GM10847 (cell line): ENCODE results near the gene FHL2.

Source experiments
- POLR2A ChIP-seq: IDR thresholded peaks from 2 replicates; pipeline ENCODE4 v1.6.1; 2011; ENCODE audit not compliant: insufficient read length; ENCODE audit errors: extremely low read depth

Gene FHL2

DNA sequence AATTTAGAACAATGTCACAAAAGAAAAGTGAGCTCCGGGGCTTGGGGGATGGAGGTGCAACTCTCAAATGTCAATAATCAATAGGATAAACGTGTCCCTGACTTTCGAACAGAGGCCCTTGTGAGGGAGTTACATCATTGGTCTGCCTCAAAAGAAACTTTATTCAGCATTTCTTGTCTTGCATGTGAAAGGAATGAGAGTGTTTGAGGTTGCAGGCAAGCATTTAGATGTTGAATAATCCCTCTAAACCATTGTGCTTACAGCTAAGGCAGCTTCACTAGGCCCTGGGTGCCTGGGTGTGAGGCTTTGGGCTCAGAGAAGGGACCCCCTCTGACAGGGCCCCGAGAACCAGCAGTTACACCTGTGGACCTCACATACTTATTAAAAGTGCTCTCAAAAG lies 28.6 kb upstream of the FHL2 start:
- no peak for TF ChIP-seq POLR2A

DNA sequence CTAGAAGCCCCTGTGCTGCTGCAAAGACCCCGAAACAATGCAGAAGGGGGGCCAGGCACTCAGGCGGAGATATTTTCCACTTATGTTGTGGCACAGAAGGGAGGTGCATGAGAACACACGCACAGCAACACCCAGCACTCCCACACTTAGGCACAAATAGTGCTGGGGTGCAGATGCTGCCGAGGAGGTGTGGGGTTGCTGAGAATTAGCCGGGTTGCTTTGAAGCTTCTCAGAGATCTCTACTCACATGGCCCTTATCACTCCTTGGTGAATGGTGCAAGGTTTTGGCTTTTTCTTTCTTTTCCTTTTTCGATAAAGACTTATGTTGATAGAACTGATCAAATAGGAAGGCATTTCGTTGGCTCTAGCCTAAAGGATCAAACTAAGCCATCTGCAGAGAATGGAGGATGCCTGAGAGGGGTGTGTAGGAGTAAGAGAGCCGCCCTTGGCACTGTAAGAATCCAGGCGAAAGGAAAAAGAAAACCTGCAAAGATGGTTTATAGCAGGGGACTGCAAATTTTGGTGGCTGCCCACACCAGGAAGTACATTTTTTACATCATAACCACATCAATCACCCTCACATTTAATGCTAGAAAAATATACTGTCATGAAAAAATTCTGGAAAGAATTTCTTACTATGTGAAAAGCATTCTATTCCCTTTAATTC lies 27.9 kb upstream of the FHL2 start:
- no peak for TF ChIP-seq POLR2A

DNA sequence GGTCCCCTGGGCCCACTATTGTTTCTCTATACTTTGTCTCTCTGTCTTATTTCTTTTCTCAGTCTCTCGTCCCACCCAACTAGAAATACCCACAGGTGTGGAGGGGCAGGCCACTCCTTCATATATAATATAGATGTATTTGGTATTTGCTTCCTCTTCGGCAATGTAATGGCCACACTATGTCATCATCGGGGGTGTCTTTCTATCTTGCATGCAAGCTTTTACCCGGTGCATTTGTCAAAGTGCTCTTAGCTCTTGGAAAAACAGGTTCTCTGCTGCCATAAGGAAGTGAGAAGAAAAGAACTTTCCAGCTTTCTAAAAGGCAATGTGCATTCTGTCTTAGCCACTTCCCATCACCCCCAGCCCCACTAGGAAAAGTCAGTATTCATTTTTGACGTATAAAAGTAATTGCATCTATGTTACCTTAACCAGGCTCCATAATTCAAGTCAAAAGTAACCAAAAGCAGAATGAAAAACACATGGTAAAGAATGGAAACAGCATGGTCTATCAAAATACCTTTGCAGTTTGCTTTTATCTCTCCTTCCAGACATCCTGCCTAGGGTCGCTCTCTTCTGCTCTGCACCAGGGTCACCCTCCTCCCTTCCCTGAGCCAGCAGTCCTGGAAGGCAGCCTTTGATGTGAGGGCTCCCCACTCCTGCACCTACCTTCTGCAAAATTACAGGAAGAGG lies 27.2 kb upstream of the FHL2 start:
- no peak for TF ChIP-seq POLR2A

DNA sequence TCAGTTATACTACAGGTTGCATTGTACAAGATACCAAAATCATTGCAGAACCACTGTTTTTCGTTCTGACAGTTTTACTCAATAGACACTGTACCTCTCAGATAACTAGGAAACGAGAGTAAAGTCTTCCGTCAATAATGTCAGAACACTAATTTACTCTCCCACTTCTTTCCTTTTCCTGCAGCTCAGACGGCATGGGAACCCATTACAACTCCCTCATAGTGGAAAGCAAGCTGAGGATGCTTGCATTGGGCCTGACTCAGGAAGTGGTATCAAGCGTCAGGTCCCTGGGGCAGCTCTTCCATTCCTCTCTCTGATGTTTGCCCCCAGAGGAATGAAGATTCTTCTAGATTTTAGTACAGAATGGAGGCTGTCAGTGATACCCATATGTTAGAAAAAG lies 23.9 kb upstream of the FHL2 start:
- TF ChIP-seq POLR2A, result no peak

DNA sequence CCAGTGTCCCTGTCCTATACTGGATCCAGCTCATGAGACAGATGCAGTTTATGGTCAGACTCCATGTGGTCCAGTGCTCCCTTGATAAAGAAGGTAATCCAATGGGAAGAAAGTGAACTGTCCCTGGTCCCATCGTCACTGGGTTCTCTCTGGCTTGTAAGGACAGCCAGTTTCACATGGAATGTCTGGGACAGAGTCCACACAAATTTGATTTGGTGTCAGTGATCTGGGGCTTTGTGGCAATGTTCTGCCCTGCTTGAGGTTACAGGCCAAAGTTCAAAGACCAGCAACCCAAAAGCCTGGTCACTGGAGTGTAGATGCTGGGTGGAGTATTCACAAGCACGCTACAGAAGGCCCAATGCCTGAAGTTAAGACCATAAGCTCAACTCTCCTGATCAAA lies 22.2 kb upstream of the FHL2 start:
- no peak for TF ChIP-seq POLR2A

DNA sequence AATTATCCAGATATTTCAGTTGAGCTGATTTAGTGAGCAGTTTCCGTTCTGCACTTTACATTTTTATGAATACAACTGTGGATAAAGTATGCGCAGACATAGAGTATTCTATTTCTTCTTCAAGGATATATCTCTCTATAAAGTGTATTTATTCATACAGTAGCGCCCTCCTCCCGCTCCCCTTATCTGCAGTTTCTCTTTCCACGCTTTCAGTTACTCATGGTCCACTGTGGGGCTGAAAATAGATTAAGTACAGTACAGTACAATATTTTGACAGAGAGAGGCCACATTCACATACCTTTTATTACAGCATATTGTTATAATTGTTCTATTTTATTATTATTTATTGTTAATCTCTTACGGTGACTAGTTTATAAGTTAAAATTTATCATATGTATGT lies 19.7 kb upstream of the FHL2 start:
- no peak for TF ChIP-seq POLR2A

DNA sequence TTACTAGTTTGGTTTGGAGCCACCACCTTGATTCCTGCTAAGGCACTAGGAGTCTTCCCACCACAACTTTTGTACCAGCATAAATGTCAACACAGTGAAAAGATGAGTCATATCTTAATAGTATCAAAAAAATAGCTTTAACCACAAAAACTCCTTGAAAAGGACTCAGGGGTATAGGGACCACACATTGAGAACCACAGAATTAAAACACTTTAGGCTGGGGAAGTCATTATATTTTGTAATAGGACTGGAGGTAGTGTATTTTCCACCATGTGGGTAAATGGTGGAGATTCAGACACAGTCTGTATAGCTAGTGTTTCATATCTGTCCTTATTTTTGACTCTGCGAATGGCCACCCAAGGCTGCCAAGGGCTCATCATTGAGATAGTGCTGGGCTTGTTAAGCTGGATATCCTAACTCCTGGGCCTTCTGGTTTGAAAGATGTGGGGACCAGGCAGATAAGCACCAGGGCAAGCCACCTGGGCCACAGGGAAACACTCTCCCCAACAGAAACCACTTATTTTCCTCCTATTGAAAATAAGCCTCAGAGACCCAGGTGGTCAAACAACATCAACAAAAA lies 19.1 kb upstream of the FHL2 start:
- TF ChIP-seq POLR2A, result no peak

DNA sequence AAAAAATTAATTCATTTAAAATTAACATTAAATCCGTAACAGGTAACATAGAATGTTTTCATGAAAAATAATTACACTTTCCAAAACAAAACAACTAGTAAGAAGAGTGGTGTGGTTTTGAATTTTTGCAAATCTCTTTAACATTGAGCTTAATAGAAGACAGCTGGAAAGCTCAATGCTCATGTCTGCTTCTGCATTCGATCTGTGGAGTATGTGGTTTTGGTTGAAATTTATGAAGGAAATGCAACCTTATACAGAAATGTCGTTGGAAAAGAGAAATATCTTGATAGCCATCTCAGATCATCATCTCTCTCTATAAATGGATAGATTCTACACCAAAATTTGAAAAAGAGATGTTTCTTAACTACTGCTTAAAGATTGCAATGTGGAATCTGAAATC lies 17.3 kb upstream of the FHL2 start:
- TF ChIP-seq POLR2A, result no peak

DNA sequence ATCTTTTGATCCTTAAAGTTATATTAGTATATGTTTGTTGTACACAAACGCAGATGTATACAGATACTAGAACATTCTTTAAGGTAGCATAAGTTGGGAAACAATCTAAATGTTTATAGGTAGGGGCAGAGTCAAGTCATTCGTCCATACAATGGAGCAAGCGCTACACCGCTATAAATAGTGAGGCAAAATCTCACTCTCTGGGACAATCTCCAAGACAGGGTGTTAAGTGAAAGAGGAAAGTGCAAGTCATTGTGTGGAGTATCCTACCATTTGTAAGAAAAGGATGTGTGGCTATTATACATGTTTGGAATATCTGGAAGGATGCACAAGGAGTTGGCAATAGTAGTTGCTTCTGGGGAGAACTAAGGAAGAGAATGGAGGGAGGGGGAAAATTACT lies 16.2 kb upstream of the FHL2 start:
- no peak for TF ChIP-seq POLR2A

DNA sequence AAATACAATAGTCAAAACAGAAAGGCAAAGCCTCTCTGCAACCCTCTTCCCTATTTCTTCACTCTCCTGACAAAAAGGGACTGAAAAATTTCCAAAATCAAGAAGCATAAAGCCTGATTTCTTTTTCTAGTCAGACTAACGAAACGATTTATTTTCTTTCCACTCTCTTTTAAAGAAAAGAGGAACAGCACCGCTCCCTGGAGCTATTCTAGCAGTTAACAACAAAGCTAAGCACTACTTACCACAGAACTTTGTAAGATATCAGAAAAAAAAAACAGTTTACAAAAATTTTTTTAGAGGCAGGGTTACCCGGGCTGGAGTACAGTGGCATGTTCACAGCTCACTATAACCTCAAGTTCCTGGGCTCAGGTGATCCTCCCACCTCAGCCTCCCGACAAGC lies 14.4 kb upstream of the FHL2 start:
- no peak for TF ChIP-seq POLR2A

DNA sequence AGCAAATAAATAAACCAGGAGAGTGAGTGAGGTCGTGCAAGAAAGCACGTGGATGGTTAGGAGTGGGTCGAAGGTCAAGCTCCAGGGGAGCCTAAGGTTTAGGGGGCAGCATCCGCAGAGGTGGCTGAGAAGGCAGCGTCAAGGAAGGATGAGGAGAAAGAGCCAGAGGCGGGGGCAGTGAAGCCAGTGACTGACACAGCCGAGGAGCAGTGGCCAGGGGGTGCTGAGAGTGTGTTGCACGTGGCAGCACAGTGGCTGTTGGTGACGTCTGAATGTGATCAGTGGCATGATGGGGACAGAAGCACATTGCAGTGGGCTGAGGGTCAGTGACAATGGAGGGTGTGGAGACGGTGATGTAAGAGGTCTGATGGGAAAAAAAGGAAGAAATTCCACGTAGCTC lies 13.7 kb upstream of the FHL2 start:
- no peak for TF ChIP-seq POLR2A

DNA sequence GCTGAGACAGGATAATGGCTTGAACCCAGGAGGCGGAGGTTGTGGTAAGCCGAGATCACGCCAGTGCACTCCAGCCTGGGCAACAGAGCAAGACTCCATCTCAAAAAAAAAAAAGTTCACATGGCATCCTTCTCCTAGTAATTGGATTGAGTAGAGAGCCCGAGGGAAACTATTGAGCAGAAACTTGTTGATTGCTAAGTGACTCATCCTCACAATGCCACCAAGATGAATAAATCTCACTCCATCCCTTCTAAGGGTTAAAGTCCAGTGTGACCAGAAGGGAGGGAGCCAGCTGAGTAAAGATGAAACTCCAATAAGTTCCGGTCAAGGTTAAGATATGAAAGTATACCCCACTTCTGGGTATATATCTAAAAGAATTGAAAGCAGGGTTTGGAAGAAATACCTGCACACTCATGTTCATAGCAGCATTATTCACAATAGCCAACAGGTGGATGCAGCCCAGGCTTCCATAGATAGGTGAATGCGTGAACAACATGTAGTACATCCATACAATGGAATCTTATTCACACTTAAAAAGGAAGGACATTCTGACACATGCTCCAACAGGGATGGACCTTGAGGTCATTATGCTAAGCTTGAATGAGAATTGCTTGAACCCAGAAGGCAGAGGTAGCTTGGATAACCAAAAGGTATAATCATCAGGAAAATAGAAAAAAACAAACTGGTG lies 13.0 kb upstream of the FHL2 start:
- no peak for TF ChIP-seq POLR2A

DNA sequence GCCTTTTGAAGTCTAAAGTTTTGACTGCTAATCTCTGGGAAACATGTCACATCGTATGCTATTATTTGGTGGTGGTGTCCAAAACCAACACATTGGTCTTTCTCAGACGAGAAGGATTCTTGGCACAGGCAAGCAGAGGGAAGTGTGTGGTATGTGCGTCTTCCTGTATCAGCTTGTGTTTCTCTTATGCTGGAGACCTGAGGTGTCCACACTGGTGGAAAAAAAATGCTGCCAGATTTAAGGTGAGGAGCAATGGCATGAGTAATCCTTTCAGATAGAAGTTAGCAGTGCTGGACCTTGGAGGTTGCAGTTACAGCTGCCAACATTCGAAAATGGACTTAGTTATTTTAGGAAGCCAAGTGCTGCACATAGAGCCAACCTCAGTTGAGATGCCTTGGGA lies 11.7 kb upstream of the FHL2 start:
- no peak for TF ChIP-seq POLR2A

DNA sequence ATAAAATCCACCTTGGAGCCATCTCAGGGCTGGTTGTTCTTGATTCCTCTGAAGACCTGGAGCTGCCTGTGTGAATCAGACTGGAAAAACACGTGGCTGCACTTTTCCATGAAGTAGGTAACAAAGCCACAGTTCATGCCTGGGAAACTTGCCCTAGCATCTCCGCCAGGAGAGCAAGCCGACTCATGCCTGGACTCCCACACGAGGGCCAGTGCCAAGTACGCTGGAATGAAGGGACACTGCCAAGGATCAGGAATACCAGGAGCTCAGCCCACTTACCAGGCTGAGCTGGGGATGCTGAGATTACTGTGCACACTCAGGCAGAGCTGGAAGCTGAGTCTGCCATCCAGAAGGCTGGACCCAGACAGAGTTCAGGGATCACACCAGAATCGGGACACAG lies 10.9 kb upstream of the FHL2 start:
- TF ChIP-seq POLR2A, result no peak

DNA sequence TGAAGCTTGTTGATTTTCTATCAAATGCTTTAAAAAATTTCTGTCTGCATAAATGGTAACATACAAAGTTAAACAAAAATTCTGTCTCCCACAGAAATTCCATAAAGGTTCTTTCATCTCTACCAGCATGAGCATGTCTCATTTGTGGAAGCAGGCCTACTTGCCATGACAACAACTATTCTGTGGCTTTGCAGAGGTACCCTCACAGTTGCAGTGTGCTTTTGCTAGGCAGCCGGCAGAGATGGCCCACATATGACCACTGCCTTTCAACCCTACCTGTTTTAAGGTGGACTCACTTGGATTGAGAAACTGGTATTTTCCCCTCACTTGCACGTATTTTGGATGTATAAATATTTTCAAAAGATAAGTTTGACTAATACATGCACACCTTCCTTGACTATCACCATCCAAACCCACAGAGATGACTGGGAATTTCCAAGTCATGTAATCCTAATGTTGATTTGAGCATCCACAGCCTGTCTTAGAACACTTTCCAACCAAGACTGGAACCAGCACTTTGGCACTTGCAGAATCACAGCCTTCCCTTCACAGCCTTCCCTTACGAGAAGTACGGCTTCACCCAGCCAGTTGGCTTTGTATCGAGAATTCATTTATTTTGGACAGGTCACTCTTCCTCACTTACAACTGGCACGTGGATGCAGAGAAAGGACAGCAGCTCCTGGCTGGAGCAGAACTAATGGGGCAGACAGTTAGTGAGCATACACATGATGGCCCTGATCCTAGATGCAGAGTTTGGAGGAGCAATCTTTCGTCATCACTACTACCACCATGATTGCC lies 9.3 kb upstream of the FHL2 start:
- no peak for TF ChIP-seq POLR2A
